HuH-7 (cell line): ENCODE results near the gene MCC.

Experiments used
- DNase-seq: peaks from one replicate; pipeline ENCODE4 v3.0.0; 2011; ENCODE audit warnings: low spot score

The MCC gene

GRCh38 chr5:113271015-113271414 is 217.2 kb downstream of the MCC start:
- no peak for DNase-seq

- DNase-seq = no peak
Measured at GRCh38 chr5:113270086-113270485, 218.2 kb downstream of the MCC start.

DNA sequence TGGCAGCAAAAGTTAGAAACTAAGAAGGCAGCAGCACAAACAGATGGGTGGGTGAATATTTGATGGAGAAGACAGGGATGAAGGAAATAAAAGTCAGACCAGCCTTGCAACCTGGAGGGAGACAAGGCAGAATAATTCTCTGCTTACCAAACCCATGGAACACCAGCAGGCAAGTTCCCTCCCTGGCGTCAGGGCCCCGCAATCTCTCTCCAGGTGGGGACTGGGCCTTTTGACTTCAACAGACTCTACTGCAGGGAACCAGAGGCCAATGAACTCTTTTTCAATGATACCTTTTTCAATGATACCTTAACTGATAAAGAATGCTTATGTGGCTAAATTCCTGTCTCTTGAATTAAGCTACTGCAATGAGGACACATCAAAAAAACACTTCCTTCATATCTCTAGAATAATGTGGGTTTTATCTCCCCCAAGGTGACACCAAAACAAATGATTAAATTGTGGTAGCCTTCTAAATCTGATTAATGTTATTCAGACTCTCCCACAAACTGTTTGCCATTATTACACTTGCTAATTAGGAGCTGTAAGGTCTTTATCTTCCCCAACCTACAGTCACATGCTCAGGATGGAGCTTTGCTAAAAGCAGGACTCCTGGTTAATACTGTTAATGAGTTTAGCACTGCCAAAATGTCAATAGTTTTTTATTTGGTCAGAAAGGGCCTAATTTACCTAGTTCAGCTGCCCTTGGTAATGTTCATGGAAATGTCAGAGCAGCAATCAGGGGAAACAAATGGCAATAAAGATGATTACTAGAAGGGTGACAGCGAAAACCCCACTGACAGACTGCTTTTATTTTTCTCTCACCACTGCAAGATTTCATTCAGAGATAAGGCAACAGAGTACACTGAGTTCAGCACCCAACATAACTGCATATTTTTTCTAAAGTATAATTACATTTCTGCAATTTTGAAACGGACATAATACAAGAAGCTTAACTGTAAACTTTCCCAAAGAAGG is 218.9 kb downstream of the MCC start:
- no peak for DNase-seq

- no peak for DNase-seq
Measured at GRCh38 chr5:113268232-113268631, 220.0 kb downstream of the MCC start.

- no peak for DNase-seq
Measured at GRCh38 chr5:113267361-113267900, 220.8 kb downstream of the MCC start.

DNA sequence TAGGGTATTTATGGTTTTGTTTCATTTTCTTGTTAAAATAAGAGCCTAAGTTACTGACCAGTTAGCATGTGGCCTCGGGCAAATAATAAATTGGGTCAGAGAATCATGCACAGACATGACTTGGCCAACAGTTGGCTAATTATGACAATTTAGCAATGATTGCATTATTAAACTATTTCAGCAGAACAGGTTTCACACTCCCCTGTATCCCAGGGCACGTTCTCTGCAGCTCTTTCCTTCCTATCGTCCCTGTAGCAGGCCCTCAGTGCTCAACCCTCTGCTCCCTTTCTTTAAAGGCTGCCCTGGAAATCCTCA is 221.4 kb downstream of the MCC start:
- DNase-seq = no peak

GRCh38 chr5:113266227-113266912 is 221.9 kb downstream of the MCC start:
- DNase-seq = no peak

- no peak for DNase-seq
Measured at GRCh38 chr5:113265190-113265589, 223.1 kb downstream of the MCC start.

DNA sequence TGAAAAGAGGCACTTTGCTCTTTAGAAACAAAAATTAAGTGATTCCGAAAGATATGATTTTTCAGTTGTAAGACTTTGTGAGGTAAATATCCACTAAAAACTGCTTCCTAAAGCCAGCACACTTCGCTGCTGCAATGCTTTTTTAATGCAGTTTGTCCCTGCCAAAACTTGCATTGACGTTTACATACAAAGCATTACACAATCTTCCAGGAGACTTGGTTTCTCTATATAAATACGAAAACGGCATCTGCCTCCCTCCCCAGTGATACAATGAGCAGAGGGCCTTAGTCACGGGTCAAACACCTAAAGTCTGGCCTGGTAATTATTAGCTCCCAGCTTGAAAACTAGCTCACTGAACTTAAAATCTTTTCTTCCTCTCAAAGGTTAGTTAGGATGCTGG is 224.2 kb downstream of the MCC start:
- DNase-seq = no peak

DNA sequence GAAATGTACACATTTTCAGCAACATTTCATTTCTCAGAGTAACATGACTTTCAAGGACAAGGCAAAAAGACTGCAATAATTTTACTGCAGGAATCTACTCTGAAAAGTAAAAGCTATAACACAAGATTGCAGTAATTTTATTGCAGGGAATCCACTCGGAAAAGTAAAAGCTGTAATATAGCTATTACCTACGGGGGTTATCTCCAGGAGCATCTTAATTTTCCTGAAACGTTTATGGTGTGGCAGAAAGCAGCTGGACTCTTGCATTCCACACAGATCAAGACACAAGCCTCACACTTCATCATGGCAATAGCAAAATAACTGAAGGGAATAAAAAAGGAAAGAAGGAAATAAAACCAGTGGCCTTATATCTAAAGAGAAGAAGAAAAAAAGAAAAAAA is 224.7 kb downstream of the MCC start:
- DNase-seq = no peak

- no peak for DNase-seq
Measured at GRCh38 chr5:113262674-113263073, 225.6 kb downstream of the MCC start.

DNA sequence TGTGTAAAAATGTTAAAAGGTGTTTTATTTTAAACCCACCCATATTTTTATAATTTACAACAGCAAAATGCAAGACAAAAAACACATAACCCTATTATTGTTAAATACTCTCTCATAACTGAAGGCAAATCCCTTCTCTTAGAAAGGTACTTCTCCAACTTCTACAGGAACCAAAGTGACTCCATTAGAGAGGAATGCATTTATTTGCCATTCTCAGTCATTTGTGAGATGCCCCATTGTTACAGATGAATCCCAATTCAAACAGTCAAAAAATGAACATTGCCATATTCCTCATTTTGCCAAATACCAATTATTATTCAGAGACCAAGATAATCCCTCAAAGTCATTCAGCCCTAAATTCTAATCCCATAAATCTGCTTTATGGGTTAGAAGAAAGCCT is 229.2 kb downstream of the MCC start:
- DNase-seq = no peak

- DNase-seq = no peak
Measured at GRCh38 chr5:113257545-113257944, 230.7 kb downstream of the MCC start.

GRCh38 chr5:113256671-113257452 is 231.4 kb downstream of the MCC start:
- no peak for DNase-seq

DNA sequence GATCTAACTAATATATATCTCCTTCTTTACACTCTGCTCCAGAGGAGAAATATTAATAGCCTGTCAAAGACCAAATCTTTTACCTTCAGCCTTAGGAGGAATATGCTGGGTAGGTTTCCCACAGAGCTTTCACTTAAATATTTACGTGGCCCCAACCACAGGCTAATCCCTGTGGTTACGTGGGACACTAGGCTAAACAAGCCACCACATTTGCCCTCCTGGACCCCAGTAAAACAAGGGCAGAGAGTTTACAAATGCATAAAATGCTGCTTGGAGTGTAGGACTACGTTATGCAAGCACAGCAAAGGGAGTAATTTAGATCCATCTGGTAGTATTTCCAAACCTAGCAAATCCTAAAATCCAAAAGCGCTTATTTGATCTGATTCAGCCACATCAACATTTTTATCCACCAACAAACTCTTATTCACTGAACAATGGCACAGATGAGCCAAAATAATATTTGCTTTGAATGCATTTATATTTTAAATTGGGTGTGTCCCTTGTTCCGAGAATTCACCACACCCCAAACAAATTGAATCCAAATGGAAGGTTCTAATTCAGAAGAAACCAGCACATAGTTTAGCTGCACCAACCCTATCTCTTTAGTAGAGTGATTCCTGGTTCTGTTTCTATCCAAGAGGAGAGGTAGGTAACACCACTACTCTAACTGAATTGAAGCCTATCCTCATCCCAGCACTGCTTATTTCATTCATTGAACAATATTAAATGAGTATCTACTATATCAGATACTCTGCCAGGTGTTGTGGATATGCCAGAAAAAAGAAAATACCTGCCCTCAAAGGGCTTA is 232.5 kb downstream of the MCC start:
- no peak for DNase-seq

DNA sequence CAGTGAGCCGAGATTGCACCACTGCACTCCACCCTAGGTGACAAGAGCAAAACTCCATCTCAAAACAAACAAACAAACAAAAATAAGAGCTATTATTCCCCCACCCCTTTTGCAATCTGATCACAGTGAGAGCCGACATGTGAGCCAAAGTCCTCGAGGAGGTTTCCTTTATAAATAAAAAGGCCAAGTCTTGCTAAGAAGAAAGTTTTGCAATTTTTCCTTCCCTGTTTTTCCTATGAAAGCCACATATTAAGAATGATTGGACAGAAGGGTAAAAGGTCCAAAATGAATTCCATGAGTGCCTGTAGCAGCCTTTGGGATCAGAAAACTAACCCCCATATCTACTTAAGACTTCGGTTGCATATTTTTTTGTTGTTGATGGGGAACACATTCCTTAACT is 233.1 kb downstream of the MCC start:
- no peak for DNase-seq

- DNase-seq = no peak
Measured at GRCh38 chr5:113253037-113253436, 235.2 kb downstream of the MCC start.

GRCh38 chr5:113252066-113252465 is 236.2 kb downstream of the MCC start:
- DNase-seq = no peak

- DNase-seq = no peak
Measured at GRCh38 chr5:113250341-113250953, 237.8 kb downstream of the MCC start.

- DNase-seq = no peak
Measured at GRCh38 chr5:113249206-113249605, 239.0 kb downstream of the MCC start.

- no peak for DNase-seq
Measured at GRCh38 chr5:113246361-113246870, 241.8 kb downstream of the MCC start.
